ENCODE measurements around the gene RNU6-1. TPM values are rescaled to one million over a fixed set of nuclear protein-coding genes. Genes with fewer than 3 reads are reported as not detected.

The RNU6-1 gene
- total RNA-seq, 1 donor from 2014 or later: not detected

GRCh38 chr15:67859331-67859946 lies 19.6 kb upstream of the RNU6-1 start:
- intact Hi-C loops (cut with micrococcal nuclease): no loop called here

- intact Hi-C loops (cut with micrococcal nuclease): no loop called here
Observed at GRCh38 chr15:67857220-67857619, 17.4 kb upstream of the RNU6-1 start.

- intact Hi-C loops (cut with micrococcal nuclease): no loop called here
Observed at GRCh38 chr15:67855842-67856241, 16.0 kb upstream of the RNU6-1 start.

- intact Hi-C loops (cut with micrococcal nuclease): no loop called here
Observed at GRCh38 chr15:67854358-67854757, 14.5 kb upstream of the RNU6-1 start.

- intact Hi-C loops (cut with micrococcal nuclease): no loop called here
Observed at GRCh38 chr15:67853454-67853853, 13.6 kb upstream of the RNU6-1 start.

- intact Hi-C loops (cut with micrococcal nuclease): no loop called here
Observed at GRCh38 chr15:67852418-67852817, 12.6 kb upstream of the RNU6-1 start.

- intact Hi-C loops (cut with micrococcal nuclease): no loop called here
Observed at GRCh38 chr15:67850994-67851571, 11.2 kb upstream of the RNU6-1 start.

GRCh38 chr15:67850336-67850735 lies 10.5 kb upstream of the RNU6-1 start:
- intact Hi-C loops (cut with micrococcal nuclease): no loop called here

GRCh38 chr15:67849538-67849937 lies 9.7 kb upstream of the RNU6-1 start:
- intact Hi-C loops (cut with micrococcal nuclease): no loop called here

- intact Hi-C loops (cut with micrococcal nuclease): no loop called here
Observed at GRCh38 chr15:67845974-67846373, 6.1 kb upstream of the RNU6-1 start.

- intact Hi-C loops (cut with micrococcal nuclease): loop anchor here (5.0 kb wide), 1 partner anchor 364 kb away; the partner anchor contains the start of gene CALML4
Observed at GRCh38 chr15:67843571-67844387, 3.9 kb upstream of the RNU6-1 start.

GRCh38 chr15:67843092-67843501 lies 3.3 kb upstream of the RNU6-1 start:
- intact Hi-C loops (cut with micrococcal nuclease): loop anchor here (5.0 kb wide), 1 partner anchor 364 kb away; the partner anchor contains the start of gene CALML4

GRCh38 chr15:67841513-67841762 lies 1.6 kb upstream of the RNU6-1 start:
- intact Hi-C loops (cut with micrococcal nuclease): loop anchor here (2.0 to 5.0 kb wide), 2 partner anchors 366 to 587 kb away; partner anchors contain the start of genes AAGAB, CALML4 and IQCH

GRCh38 chr15:67840749-67841512 lies 1.1 kb upstream of the RNU6-1 start:
- intact Hi-C loops (cut with micrococcal nuclease): loop anchor here (1.0 to 5.0 kb wide), 7 partner anchors 213 to 586 kb away; partner anchors contain the start of genes AAGAB, C15orf61, CALML4 and CLN6

- intact Hi-C loops (cut with micrococcal nuclease): loop anchor here (2.0 to 10.0 kb wide), 4 partner anchors 537 to 1325 kb away; partner anchors contain the start of genes GLCE, SMAD3 and SMAD6
Observed at GRCh38 chr15:67839499-67839928, 331 bp downstream of the RNU6-1 start.

GRCh38 chr15:67838789-67839332 lies 984 bp downstream of the RNU6-1 start:
- intact Hi-C loops (cut with micrococcal nuclease): loop anchor here (2.0 to 10.0 kb wide), 4 partner anchors 537 to 1326 kb away; partner anchors contain the start of genes GLCE, SMAD3 and SMAD6

- intact Hi-C loops (cut with micrococcal nuclease): loop anchor here (1.0 to 10.0 kb wide), 6 partner anchors 336 to 1328 kb away; partner anchors contain the start of genes GLCE and SMAD3
Observed at GRCh38 chr15:67836955-67837354, 2.9 kb downstream of the RNU6-1 start.

GRCh38 chr15:67836477-67836876 lies 3.4 kb downstream of the RNU6-1 start:
- intact Hi-C loops (cut with micrococcal nuclease): loop anchor here (1.0 to 10.0 kb wide), 6 partner anchors 335 to 1328 kb away; partner anchors contain the start of genes GLCE and SMAD3

GRCh38 chr15:67836134-67836455 lies 3.8 kb downstream of the RNU6-1 start:
- intact Hi-C loops (cut with micrococcal nuclease): loop anchor here (1.0 to 10.0 kb wide), 6 partner anchors 335 to 1329 kb away; partner anchors contain the start of genes GLCE and SMAD3

- intact Hi-C loops (cut with micrococcal nuclease): loop anchor here (1.0 to 10.0 kb wide), 7 partner anchors 52 to 1329 kb away; partner anchors contain the start of genes GLCE and SMAD3
Observed at GRCh38 chr15:67835297-67836133, 4.3 kb downstream of the RNU6-1 start.

Measured in T-helper 1 cell treated with Interleukin-12 subunit alpha and Interleukin-12 subunit beta and Interleukin-4 antibody, amounts not matched to agents 30 ng/mL and 1 ng/mL, for 36 hours (primary cell).